Raji (cell line): ENCODE data around the gene ADGRL3.

ENCODE experiments used
- POLR2A ChIP-seq: IDR thresholded peaks from 2 replicates; pipeline ENCODE4 v1.6.1; 2011; ENCODE audit warnings: low read depth, low read length, control low read depth; ENCODE audit not compliant: insufficient read depth

The ADGRL3 gene

GRCh38 chr4:61959087-61959486 is 759.0 kb downstream of the ADGRL3 start:
- no peak for TF ChIP-seq POLR2A

DNA sequence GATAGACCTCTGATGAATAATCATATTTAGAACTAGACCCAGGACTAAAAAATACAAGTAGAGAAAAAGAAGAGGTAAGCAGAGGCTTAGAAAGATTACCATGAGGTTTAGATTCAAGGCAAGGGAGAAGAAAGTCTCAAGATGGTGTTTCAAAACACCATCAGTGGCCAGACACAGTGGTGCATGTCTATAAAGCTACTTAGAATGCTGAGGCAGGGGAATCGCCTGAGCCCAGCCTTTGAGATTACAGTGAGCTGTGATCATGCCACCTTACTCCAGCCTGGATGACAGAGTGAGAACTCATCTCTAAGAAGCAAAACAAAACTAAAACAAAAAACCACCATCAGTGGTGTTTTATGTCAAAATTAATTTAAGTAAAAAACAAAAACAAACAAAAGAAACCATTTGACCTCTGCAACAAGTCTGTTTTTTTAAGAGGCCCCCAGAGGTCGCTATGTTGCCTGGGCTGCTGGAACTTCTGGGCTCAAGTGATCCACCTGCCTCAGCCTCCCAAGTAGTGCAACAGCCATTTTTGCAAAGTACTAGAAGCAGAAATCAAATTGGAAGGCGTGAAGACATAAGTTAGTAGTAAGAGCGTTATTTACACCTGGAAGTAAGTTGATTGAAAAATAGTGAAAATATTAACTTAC is 784.3 kb downstream of the ADGRL3 start:
- no peak for TF ChIP-seq POLR2A

GRCh38 chr4:61985426-61985825 is 785.3 kb downstream of the ADGRL3 start:
- TF ChIP-seq POLR2A = no peak

GRCh38 chr4:61992351-61992750 is 792.2 kb downstream of the ADGRL3 start:
- TF ChIP-seq POLR2A = no peak

DNA sequence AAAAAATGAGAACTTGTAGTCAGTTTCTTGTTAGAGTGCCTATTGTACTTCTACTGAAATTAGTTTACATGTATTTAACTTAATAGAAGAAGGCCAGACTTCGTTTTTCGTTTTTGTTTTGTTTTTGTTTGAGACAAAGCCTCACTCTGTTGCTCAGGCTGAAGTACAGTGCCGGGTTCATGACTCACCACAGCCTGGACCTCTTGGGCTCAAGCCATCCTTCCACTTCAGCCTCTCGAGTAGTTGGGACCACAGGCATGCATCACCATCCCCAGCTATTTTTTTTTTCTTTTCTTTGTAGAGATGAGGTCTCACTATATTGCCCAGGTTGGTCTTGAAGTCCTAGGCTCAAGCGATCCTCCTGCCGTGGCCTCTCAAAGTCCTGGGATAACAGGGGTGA is 793.9 kb downstream of the ADGRL3 start:
- no peak for TF ChIP-seq POLR2A

GRCh38 chr4:61995717-61996340 is 795.7 kb downstream of the ADGRL3 start:
- TF ChIP-seq POLR2A = no peak

- no peak for TF ChIP-seq POLR2A
These were observed 796.8 kb downstream of the ADGRL3 start for GRCh38 chr4:61996943-61997342.

DNA sequence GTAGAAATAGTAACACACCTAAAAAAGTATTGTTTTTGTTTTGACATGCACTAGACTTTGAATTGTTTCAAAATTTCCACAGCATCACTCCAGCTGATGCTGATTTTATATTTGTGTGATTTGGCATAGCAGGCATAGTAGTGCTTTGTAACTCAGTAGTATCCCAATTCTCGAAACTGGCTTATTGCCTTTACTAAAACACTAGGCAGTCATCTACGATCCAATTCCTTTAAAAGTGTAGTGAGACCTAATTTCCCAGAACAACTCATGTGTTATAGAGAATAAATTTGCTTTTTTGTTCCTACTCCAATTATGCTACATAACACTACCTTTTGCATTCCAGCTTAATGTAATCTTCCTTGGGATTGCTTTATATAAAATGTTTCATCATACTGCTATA is 797.7 kb downstream of the ADGRL3 start:
- no peak for TF ChIP-seq POLR2A

DNA sequence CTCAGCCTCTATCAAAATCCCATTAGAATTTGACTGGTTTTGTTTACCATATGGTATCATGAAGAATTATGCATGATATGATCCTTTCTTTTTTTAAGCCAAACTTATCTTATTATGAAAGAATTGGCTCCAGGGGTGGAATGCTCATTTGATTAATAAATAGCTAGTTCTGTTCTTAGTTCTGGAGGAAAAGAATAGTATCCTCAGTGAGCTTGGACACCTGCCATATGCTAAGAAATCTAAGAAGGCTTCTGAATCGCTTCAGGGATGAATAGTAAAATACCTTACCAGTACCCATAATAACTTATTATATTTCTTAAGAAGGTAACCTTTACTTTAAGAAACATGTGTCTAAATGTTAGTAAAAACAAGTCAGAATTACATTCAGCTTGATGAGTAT is 803.6 kb downstream of the ADGRL3 start:
- no peak for TF ChIP-seq POLR2A

GRCh38 chr4:62004881-62005280 is 804.8 kb downstream of the ADGRL3 start:
- TF ChIP-seq POLR2A = no peak

DNA sequence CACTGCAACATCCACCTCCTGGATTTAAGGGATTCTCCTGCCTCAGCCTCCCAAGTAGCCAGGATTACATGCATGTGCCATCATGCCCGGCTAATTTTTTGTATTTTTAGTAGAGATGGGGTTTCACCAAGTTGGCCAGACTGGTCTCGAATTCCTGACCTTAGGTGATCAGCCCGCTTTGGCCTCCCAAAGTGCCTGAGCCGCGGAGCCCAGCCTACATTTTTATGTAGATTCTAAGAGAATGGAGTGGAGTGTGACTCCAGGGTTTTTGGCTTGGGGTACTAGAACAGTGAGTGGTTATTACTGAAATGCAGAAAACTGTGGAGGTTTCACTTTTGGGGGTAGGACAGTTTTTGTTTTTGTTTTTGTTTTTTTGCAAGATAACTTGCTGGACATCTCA is 806.0 kb downstream of the ADGRL3 start:
- no peak for TF ChIP-seq POLR2A

DNA sequence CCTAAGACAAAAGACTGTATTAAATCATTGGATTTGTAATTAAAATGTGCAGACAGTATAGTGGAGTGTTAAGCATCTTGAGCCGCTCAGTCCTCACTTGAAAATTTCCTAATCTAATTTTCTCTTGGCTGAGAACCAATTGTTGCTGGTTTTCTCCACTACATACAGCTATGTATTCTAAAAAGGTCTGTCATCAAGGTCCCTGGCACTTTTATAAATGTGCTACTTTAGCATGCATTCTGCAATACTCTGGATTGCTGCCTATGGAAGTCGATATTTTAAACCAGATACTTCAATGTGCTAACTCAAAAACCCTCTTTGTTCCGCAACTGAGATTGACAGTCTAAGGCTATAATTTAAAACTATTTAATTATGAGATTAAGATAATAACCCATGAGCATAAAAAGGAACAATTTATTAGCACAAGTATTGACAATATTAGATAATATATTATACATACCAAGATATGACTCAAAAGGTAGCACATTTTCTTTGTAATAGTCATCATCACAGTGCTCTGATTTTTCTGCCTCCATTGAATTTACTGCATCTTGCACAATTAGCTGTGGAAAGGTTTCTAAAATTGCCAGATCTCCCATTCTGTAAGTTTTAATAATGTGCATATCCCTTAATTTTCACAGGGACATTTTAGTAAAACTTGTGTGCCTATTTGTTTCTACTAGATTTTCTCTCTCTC is 815.1 kb downstream of the ADGRL3 start:
- TF ChIP-seq POLR2A = no peak

GRCh38 chr4:62018537-62018936 is 818.4 kb downstream of the ADGRL3 start:
- no peak for TF ChIP-seq POLR2A

DNA sequence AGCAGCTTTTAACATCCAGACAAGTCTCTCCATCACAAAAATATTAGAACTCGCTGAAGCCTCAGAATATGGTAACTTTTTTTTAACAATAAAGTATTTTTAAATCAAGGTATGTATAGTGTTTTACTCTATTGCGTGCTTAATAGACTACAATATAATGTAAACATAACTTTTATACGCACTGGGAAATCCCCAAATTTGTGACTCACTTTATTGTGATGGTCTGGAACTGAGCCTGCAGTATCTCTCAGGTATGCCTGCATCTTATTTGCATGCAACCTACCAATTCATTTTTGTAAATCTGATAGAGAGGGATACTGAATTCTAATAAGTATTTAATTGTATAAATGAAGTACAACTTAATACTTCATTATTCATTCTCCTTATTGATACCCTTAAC is 823.5 kb downstream of the ADGRL3 start:
- no peak for TF ChIP-seq POLR2A

DNA sequence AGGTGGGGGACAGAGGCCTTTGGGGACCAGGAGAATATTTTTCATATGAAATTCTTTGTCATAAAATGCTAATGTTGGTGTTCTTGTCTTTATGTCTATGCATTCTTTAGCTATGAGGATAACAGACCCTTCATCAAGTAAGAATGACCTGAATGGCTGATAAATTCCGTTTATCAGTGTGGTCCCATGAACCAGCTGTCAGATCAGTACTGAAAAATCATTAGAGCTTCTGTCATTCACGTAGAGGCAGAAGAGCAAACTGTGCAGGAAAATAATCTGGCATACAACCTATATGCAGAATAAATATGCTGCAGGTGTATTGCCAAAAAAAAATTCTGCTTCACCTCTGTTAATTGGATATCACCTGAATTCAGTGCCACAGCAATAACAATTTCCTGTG is 828.6 kb downstream of the ADGRL3 start:
- no peak for TF ChIP-seq POLR2A

DNA sequence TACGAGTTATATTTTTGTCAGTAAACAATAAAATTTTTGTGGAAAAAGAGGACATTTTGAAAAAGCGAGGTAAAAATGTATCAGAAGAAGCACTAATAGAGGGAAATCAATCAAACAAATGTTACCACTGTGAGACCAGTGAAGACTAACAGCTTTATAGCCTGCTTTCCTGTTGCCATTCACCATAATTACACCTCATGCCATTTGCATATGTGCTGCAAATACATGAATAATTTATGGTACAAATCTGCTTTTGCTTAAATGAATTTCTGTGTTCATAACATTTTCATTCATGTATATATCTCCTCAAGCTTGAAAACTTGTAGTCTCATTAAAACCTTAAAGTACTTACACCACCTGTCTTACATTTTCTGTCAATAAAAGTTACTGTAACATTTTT is 830.8 kb downstream of the ADGRL3 start:
- no peak for TF ChIP-seq POLR2A
